Adrenal gland (tissue), 12 donors: ENCODE measurements around the gene HDGFL3. TPM values are rescaled to one million over a fixed set of nuclear protein-coding genes. Genes with fewer than 3 reads are reported as not detected.

Source experiments
- DNase-seq, 7 donors: peaks; one replicate each; pipeline ENCODE4 v3.0.0-alpha.2; 2019 to 2020
- H3K27ac ChIP-seq, 5 donors: fragments of 200-600 bp; sonication (generic) in 4 of 5; 1 replicate in 3 of 5; 2 replicates in 2 of 5; pipeline versions ENCODE4 v1.5.1 to v1.8.0; 2016 to 2020; ENCODE audit warnings: mild to moderate bottlenecking in 1 of 5
- H3K27me3 ChIP-seq: fragments of 200-600 bp; 2 replicates; pipeline ENCODE4 v1.8.0; 2021
- H3K36me3 ChIP-seq, 2 donors: fragments of 200-600 bp; replicated peaks in 1 of 2; 1 replicate in 1 of 2; 2 replicates in 1 of 2; pipeline versions ENCODE4 v1.5.1 to v1.8.0; 2018 to 2022
- H3K4me1 ChIP-seq, 2 donors: fragments of 200-600 bp; replicated peaks in 1 of 2; 1 replicate in 1 of 2; 2 replicates in 1 of 2; pipeline versions ENCODE4 v1.5.1 to v1.8.0; 2018 to 2021
- H3K4me3 ChIP-seq, 4 donors: fragments of 200-600 bp; sonication (generic) in 3 of 4; one replicate each; pipeline ENCODE4 v1.5.1; 2016 to 2018
- H3K9me3 ChIP-seq, 3 donors: fragments of 200-600 bp; sonication (generic) in 1 of 3; replicated peaks in 1 of 3; 1 replicate in 2 of 3; 2 replicates in 1 of 3; pipeline versions ENCODE4 v1.5.1 to v1.8.0; 2016 to 2021
- CTCF ChIP-seq, 6 experiments: fragments of 450-650 bp in 4 of 6; fragments of 200-600 bp in 2 of 6; sonication (generic) in 1 of 6; IDR thresholded peaks; 1 replicate in 5 of 6; 2 replicates in 1 of 6; pipeline versions ENCODE4 v1.5.1 to v1.8.0; 2016 to 2021; ENCODE audit warnings: antibody characterized with exemption in 6 of 6, mild to moderate bottlenecking in 2 of 6, moderate library complexity in 1 of 6
- POLR2A ChIP-seq, 2 donors: fragments of 450-650 bp; IDR thresholded peaks; one replicate each; pipeline ENCODE4 v1.6.1; 2017; ENCODE audit warnings: antibody characterized with exemption in 2 of 2, mild to moderate bottlenecking in 2 of 2, moderate library complexity in 1 of 2
- WGBS, 4 donors: extraction: QIAGEN DNeasy Blood & Tissue Kit in 2 of 4; methylation state at CpG; one replicate each; pipeline versions ENCODE4 v1.1.5 to v1.1.7; 2013 to 2017; 5-methylcytosine and 5-hydroxymethylcytosine counted together
- intact Hi-C, 2 donors: fragments of 100-400 bp; cut with DNase I; formaldehyde crosslinking; loops; one replicate each; pipeline versions ENCODE4 v1.14.1 to v1.15.0; 2022 to 2023
- polyA plus RNA-seq, 3 donors: library from polyadenylated mRNA; stranded (reverse); fragments of 200-250 nt in 2 of 3; fragments of 350-450 nt in 1 of 3; fragmentation: Illumina TruSeq in 1 of 3; extraction: RNeasy Lipid Tissue Mini Kit (QIAGEN cat#74804) in 1 of 3; gene quantifications; one replicate each; pipeline ENCODE4 v1.2.3, GENCODE V29; 2013 to 2014
- total RNA-seq, 9 donors: library from RNA; depleted of rRNA in 4 of 9; stranded (reverse); fragments of >200 nt in 4 of 9; fragments of 120-200 nt in 1 of 9; fragmentation: NEBNext Ultra II Directional in 1 of 9; extraction: Animal tissue kit (Norgen Biotek cat#: 25700) in 1 of 9; gene quantifications; one replicate each; pipeline versions ENCODE4 v1.1.0 to v1.2.4, GENCODE V29; 2013 to 2023
- donor health status: healthy with polysubstance abuse.
- donor health status: Bipolar disorder and iron deficiency.
- donor health status: DM: yes; HTN: yes; CAD: no.
- donor health status: DM: no; HTN: no; CAD: no.
- donor health status: DM: no; HTN: no; CAD: no.
- donor health status: DM: yes; HTN: yes; CAD: no.

The HDGFL3 gene
- total and polyA plus RNA-seq, 12 donors, result 9.3 to 82.2 (median 52.9) TPM

- Histone ChIP-seq H3K4me3 (no peak overlapping the region), H3K36me3 (no peaks in the 10 kb centered on the region), H3K4me1 (no peaks in the 10 kb centered on the region), H3K27ac (peak overlapping the region in 1 of 5 donors; percentile 74), H3K9me3 (no peaks in the 10 kb centered on the region), H3K27me3 (no peaks in the 10 kb centered on the region)
- TF ChIP-seq CTCF (IDR thresholded peaks at IDR 0.05) (no peak), POLR2A (IDR thresholded peaks at IDR 0.05) (no peak)
- intact Hi-C loops, result no loop called here
- WGBS, 4 donors, result 36 to 50% (median 42%) methylated on average over 2 to 3 of the region's 3 CpGs
- DNase-seq, result peak in 1 of 7 donors; percentile 34
Measured at GRCh38 chr15:83112956-83113299, 94.7 kb downstream of the HDGFL3 start.

DNA sequence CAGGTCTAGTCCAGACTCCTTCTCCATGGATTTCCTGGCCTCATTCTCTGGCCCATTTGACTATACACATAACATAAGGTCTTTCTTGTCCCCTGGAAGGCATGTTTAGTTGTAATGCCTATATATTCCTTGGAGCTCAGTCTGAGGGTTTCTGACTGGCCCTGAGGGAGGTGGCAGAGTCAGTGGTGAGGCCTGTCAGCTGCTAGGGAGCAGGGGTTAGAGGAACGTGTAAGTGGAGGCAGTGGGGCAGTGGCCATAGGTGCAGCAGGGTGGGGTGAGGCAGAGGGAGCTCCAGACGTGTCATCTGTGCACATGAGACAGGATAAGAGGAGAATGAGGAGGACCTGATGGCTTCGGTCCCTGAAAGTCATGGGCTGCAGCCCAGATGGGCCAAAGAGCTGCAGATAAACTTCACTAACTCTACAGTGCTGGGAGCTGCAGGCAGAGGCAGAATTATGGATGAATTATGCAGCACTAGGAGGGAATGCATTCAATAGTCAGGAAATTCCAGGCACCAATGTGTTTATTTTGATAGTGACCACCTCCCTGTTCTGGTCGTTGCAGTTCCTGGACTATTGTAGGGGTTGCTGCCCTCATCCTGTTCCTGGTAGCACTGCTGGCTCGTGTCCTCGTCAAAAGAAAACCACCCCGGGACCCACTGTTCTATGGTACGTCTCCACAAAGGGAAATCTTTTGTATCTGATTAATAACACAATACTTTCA is 95.2 kb downstream of the HDGFL3 start:
- WGBS, 4 donors, result 53 to 74% (median 60%) methylated on average over 4 to 8 of the region's 8 CpGs
- intact Hi-C loops, result no loop called here
- no peak for TF ChIP-seq POLR2A (IDR thresholded peaks at IDR 0.05)
- no peak for TF ChIP-seq CTCF (IDR thresholded peaks at IDR 0.05)
- H3K27ac ChIP-seq, result peak overlapping the region in 1 of 5 donors; percentile 74
- H3K9me3 ChIP-seq, result no peaks in the 10 kb centered on the region
- peak in 4 of 7 donors; percentile 23 to 58 (median 36) for DNase-seq
- H3K36me3 ChIP-seq, result no peaks in the 10 kb centered on the region
- no peak overlapping the region for H3K4me3 ChIP-seq
- H3K27me3 ChIP-seq, result peaks cover 5% of the 10 kb centered on the region
- peaks cover 0 to under 1% of the 10 kb centered on the region in 2 donors for H3K4me1 ChIP-seq

DNA sequence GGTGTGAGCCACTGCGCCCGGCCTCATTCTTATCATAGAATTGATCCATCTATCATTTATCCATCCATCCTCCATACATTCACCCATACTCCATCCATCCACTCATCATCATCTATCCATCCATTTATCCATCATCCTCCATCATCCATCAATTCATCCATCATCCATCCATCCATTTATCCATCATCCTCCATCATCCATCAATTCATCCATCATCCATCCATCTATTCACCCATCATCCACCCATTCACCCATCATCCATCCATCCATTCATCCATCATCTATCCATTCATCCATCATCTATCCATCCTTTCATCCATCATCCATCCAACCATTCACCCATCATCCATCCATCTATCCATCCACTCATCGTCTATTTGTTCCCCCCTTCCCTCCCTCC is 96.5 kb downstream of the HDGFL3 start:
- no peak for TF ChIP-seq POLR2A (IDR thresholded peaks at IDR 0.05)
- no peak for TF ChIP-seq CTCF (IDR thresholded peaks at IDR 0.05)
- intact Hi-C loops, result no loop called here
- Histone ChIP-seq H3K9me3 (no peaks in the 10 kb centered on the region), H3K36me3 (no peaks in the 10 kb centered on the region), H3K27me3 (peaks cover 7% of the 10 kb centered on the region), H3K27ac (no peak overlapping the region), H3K4me1 (peaks cover 0 to 6% of the 10 kb centered on the region in 2 donors), H3K4me3 (no peak overlapping the region)
- DNase-seq, result no peak
- WGBS, 4 donors, result 89 to 95% (median 94%) methylated on average over 3 of the region's 3 CpGs

DNA sequence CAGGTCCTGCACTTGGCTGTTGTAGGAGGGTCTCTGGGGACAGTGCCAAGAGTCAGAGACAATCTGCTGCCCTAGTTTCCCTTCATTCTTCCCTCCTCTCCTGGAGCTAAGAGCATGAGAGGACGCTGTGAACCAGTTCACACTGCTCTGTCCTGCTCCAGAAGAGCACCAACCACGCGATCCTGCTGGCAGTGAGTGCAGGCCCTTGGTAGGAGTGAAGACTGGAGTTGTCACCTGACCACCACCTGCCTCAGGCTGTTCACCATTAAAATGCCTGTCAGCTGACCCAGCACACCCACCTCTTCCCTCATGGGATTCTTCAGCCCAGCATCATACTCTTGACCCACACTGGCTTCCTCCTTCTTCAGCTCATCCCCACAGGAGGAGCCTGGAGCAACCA is 97.2 kb downstream of the HDGFL3 start:
- H3K36me3 ChIP-seq, result no peaks in the 10 kb centered on the region
- DNase-seq, result no peak
- H3K9me3 ChIP-seq, result no peaks in the 10 kb centered on the region
- no peak overlapping the region for H3K27ac ChIP-seq
- WGBS, 4 donors, result 79 to 96% (median 91%) methylated on average over 3 of the region's 3 CpGs
- no peak overlapping the region for H3K4me3 ChIP-seq
- peaks cover 7% of the 10 kb centered on the region for H3K27me3 ChIP-seq
- intact Hi-C loops, result no loop called here
- H3K4me1 ChIP-seq, result peaks cover 0 to 6% of the 10 kb centered on the region in 2 donors
- TF ChIP-seq POLR2A (IDR thresholded peaks at IDR 0.05), result no peak
- TF ChIP-seq CTCF (IDR thresholded peaks at IDR 0.05), result no peak
